Measurements from ENCODE around the gene NUDT7.

GRCh38 chr16:77724174-77724573 lies 1.9 kb downstream of the NUDT7 start:
- TF ChIP-seq CTCF (IDR thresholded peaks at IDR 0.05): no peak
- TF ChIP-seq POLR2A (IDR thresholded peaks at IDR 0.05): no peak

Data from heart left ventricle (tissue), 13 donors.